GM19463 (cell line): ENCODE measurements around the gene RAB27B.

Experiments used
- ATAC-seq: cut with Tn5 transposase; IDR thresholded peaks from one replicate; pipeline ENCODE4 v1.9.1; 2021; ENCODE audit warnings: mild to moderate bottlenecking, moderate library complexity; ENCODE audit not compliant: unreplicated experiment

The RAB27B gene

GRCh38 chr18:54906331-54907185, 78.3 kb downstream of the RAB27B start:
- ATAC-seq, result no peak

- ATAC-seq, result no peak
Observed at GRCh38 chr18:54909538-54909937, 81.3 kb downstream of the RAB27B start.

- ATAC-seq, result no peak
Observed at GRCh38 chr18:54910161-54910919, 82.1 kb downstream of the RAB27B start.

- no peak for ATAC-seq
Observed at GRCh38 chr18:54911551-54911950, 83.3 kb downstream of the RAB27B start.

GRCh38 chr18:54914816-54915215, 86.5 kb downstream of the RAB27B start:
- ATAC-seq, result no peak

GRCh38 chr18:54916507-54916906, 88.2 kb downstream of the RAB27B start:
- no peak for ATAC-seq

GRCh38 chr18:54918060-54918459, 89.8 kb downstream of the RAB27B start:
- no peak for ATAC-seq

- no peak for ATAC-seq
Observed at GRCh38 chr18:54919412-54919811, 91.1 kb downstream of the RAB27B start.

GRCh38 chr18:54923339-54923956, 95.2 kb downstream of the RAB27B start:
- no peak for ATAC-seq

GRCh38 chr18:54924948-54925347, 96.7 kb downstream of the RAB27B start:
- ATAC-seq, result no peak

GRCh38 chr18:54926593-54927325, 98.5 kb downstream of the RAB27B start:
- ATAC-seq, result no peak

- no peak for ATAC-seq
Observed at GRCh38 chr18:54928236-54928635, 100.0 kb downstream of the RAB27B start.

GRCh38 chr18:54931152-54931551, 102.9 kb downstream of the RAB27B start:
- ATAC-seq, result no peak

GRCh38 chr18:54932472-54932871, 104.2 kb downstream of the RAB27B start:
- ATAC-seq, result no peak

- no peak for ATAC-seq
Observed at GRCh38 chr18:54938506-54938905, 110.2 kb downstream of the RAB27B start.

GRCh38 chr18:54939361-54939917, 111.2 kb downstream of the RAB27B start:
- no peak for ATAC-seq

GRCh38 chr18:54942144-54942543, 113.9 kb downstream of the RAB27B start:
- ATAC-seq, result no peak

GRCh38 chr18:54942569-54942968, 114.3 kb downstream of the RAB27B start:
- ATAC-seq, result no peak
